ENCODE results near the gene ABHD6.
"Not testable (repeated sequence)": the region's sequence is repeated elsewhere in the genome, so short reads cannot be mapped to it uniquely, and the experiment has no call there.

The ABHD6 gene

GRCh38 chr3:58207954-58208353 is 29.6 kb upstream of the ABHD6 start:
- DNase-seq (ENCODE audit: low read depth in 1 of 2, low spot score in 1 of 2), result no peak

GRCh38 chr3:58209933-58210332 is 27.7 kb upstream of the ABHD6 start:
- no peak for DNase-seq (ENCODE audit: low read depth in 1 of 2, low spot score in 1 of 2)

DNA sequence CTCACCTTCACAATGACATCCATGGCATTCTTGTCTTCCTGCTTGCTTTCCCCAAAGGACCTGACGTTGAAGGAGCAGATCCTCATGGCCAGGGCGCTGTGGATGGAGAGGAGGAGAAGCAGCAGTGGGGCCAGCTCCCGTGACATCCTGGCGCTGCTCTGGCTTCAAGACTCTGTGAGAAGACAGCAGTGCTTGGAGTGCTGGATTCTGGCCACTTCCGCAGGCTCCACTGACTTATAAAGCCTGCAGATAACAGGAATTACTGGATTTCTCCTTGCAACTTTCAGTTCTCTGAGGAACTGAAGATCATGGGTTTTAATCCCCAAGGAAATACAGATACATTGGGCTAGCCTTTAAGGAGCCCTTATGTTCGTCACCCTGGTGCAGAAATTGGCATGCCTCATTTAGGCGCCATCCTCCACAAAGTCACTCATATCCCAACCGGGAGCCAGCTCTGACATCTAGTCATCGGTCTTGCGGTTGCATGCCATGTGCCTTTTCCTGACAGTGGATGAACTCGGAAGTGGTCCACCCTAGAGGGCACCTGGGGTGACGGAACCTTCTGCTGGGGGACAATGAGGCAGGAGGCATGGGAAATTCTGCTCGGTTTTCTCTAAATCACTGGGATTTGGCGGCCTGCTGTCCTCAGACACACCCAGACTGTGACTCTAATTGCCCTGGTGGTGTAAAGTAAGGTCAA is 26.7 kb upstream of the ABHD6 start, which contains the start of gene DNASE1L3:
DNASE1L3 (minus strand) TSS at position 212 of the 700 bp plus-strand sequence; CDS start at position 146, 66 bp downstream.
- DNase-seq (ENCODE audit: low read depth in 1 of 2, low spot score in 1 of 2), result no peak

DNA sequence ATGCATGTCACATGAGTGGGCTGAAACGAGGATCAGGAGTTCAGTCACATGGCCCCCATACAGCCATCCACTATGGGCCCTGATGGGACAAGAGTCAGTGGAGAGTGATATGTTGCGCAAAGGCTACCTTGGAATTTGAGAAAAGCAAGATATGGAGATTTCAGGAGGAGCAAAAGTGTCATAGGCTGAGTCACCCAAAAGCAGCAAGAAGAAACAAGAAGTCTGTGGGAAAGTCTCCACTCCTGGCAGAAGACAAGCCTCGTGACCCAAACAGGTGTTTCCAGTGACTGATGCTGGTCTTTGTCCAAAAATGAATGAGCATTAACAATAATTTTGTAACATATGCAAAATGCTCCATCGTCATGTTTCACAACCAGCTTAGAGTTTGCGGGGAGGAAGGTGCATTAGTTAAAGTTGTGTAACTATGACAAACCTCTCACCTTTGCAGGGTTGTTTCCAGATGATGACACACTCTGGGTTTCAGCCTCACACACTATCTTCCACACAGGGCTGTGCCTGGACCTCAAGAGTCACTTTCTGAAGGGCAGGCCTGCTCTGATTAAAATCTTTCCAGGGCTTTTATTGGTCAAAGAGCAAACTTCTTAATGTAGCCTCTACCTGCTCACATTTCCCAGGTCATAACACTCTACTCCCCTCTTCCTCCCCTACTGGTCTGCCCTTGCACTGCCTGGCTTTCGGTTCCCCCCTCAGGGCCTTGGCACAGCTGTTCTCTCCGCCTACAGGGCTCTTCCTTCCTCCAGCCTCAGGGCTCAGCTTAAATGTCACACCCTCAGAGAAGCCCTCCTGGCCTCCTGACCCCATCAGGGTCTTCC is 22.9 kb upstream of the ABHD6 start:
- no peak for DNase-seq (ENCODE audit: low read depth in 1 of 2, low spot score in 1 of 2)

GRCh38 chr3:58215317-58216025 is 22.1 kb upstream of the ABHD6 start:
- DNase-seq (ENCODE audit: low read depth in 1 of 2, low spot score in 1 of 2), result no peak

- DNase-seq (ENCODE audit: low read depth in 1 of 2, low spot score in 1 of 2), result no peak
Measured at GRCh38 chr3:58216496-58217195, 20.9 kb upstream of the ABHD6 start.

DNA sequence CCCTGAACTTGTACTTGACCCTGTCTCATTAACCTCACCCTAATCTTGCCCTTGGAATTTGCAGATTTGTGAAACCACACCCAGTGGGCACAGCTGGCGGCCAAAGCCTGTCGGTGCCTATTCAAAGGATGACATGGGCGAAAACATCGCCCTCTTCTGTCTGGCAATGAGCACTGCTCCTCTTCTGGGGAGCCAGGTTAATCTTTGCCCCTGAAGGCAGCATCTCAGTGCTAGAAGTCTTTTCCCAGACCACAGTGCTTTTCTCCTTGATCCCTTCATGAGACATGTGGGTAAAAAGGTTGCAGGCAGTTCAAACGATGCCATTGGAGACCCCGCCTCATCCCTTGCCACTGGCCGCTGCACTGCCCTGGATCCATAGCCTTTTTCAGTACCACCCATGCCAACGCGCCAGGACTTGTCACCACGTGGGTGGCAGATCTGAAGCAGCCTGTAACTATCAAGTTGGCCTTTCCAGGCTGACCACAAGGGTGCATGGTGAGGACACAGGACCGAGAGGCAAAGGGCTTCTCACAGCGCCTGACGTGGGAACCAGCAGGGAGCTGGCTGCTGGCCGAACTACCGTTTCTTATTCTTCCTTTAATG is 20.3 kb upstream of the ABHD6 start:
- peak; percentile 14 to 23 for DNase-seq (ENCODE audit: low read depth in 1 of 2, low spot score in 1 of 2)

- DNase-seq (ENCODE audit: low read depth in 1 of 2, low spot score in 1 of 2), result no peak
Measured at GRCh38 chr3:58218904-58219303, 18.7 kb upstream of the ABHD6 start.

- DNase-seq (ENCODE audit: low read depth in 1 of 2, low spot score in 1 of 2), result no peak
Measured at GRCh38 chr3:58222161-58222724, 15.3 kb upstream of the ABHD6 start.

DNA sequence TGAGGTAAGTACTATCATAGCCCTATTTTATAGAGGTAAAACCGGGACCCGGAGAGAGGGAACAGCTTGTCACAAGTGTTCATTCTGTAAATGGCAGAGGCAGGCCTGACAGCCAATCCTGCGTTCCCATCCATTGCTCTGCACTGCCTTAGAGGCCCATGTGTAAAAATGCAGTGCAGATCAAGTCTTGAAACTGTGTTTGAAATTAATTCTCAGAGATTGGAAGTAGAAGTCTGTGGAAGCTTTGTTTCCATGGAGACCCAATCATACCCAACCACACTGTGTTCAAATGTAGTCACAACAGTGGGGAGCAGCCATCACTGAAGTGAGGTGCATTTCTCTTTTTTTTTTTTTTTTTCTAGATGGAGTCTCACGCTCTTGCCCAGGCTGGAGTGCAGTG is 13.7 kb upstream of the ABHD6 start:
- no peak for DNase-seq (ENCODE audit: low read depth in 1 of 2, low spot score in 1 of 2)

GRCh38 chr3:58227933-58228332 is 9.7 kb upstream of the ABHD6 start:
- not testable (repeated sequence) for DNase-seq (ENCODE audit: low read depth in 1 of 2, low spot score in 1 of 2)

DNA sequence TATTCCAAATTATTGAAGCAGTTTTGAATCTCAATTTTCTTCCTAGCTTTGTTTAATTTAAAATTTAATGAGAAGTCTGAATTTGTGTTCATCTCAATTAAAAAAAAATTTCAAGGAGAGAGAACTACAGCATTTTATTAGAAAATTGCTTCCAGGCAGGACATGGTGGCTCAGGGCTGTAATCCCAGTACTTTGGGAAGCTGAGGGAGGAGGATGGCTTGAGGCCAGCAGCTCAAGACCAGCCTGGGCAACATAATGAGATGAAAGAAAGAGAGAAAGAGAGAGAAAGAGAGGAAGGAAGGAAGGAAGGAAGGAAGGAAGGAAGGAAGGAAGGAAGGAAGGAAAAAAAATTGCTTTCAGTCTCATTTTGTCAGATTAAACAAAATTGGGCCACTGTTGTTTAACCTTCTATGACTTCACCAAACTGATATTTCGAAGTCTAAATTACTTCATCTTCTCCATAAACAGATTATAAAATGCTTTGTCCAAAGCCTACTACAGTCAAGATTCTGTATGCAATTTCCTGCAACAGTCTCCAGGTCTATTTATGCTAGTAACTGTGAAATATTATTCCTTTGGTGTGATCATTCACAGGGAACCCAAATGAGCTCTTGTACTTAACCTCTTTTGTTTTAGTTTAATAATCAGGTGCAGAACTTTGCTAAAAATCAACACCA is 6.6 kb upstream of the ABHD6 start:
- no peak for DNase-seq (ENCODE audit: low read depth in 1 of 2, low spot score in 1 of 2)

DNA sequence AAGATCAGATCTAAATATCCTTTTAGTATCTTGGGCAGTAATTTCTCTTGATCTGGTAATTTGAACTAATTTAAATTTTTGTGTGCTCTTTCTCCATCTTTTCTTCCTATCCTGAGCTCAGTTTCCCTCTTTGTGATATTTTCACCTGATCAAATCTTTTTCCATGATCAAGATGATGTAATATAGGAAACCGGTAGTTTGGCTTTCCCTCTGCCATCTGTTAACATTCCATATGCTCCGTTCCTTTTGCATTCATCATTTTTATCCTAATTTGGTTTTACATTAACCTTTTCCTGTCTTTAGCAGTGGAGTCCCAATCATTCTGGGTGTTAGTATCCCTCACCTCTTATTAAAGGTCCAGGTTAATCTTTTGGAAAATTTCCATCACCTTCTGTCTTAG is 5.9 kb upstream of the ABHD6 start:
- no peak for DNase-seq (ENCODE audit: low read depth in 1 of 2, low spot score in 1 of 2)

DNA sequence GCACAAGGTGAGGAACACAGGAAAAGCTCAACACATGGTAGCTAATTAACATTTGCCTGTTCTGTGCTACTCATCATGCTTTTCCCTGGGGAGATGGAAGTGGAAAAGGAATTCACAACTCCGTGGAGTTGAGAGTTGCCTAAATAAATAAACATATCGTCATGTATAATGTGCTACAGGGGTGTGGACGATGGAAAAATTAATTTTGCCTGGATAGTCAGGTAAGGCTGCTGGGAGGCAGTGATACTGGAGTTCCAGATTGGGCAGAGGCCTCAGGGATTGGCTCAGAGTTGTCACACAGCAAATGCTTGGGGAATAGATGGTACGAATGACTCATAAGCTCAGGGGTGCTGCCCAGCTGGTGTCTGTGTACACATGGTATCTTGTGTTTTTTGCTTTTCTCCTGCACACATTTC is 3.1 kb upstream of the ABHD6 start:
- DNase-seq (ENCODE audit: low read depth in 1 of 2, low spot score in 1 of 2), result no peak

DNA sequence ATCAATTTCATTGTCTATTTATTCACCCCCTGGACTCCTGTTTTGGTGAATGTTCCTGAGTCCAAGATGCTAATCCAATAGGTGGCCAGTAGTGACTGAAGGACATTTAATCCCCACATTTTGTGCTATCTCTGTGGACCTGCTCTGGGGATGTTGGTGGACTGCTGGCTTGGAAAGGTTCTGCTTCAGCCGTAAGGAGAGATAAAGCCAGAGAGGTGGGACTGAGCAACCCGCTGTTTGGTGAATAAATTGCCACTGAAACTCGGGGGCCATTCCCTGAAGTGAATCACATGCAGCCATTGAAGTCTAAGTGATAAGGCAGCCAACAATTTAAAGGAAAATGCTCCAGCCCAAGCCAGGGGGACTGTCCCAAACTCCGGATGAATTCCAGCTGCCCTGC is 1.6 kb upstream of the ABHD6 start:
- DNase-seq (ENCODE audit: low read depth in 1 of 2, low spot score in 1 of 2), result no peak

- no peak for DNase-seq (ENCODE audit: low read depth in 1 of 2, low spot score in 1 of 2)
Measured at GRCh38 chr3:58236527-58237237, 910 bp upstream of the ABHD6 start.

GRCh38 chr3:58237941-58238681 is 519 bp downstream of the ABHD6 start:
- peak in 1 of 2 donors; percentile 8 for DNase-seq (ENCODE audit: low read depth in 1 of 2, low spot score in 1 of 2)

GRCh38 chr3:58238830-58239229 is 1.2 kb downstream of the ABHD6 start:
- DNase-seq (ENCODE audit: low read depth in 1 of 2, low spot score in 1 of 2), result no peak
